HUES64 (cell line): ENCODE measurements around the gene ZNF557. TPM values are rescaled to one million over a fixed set of nuclear protein-coding genes. Genes with fewer than 3 reads are reported as not detected.
"Not testable (repeated sequence)": the region's sequence is repeated elsewhere in the genome, so short reads cannot be mapped to it uniquely, and the experiment has no call there.

Experiments used
- H3K27ac ChIP-seq: 2 replicates; pipeline ENCODE4 v1.7.0; 2013; ENCODE audit warnings: low read depth, low read length, inconsistent platforms
- H3K27me3 ChIP-seq: 2 replicates; pipeline ENCODE4 v1.6.1; 2013; ENCODE audit warnings: mild to moderate bottlenecking, low read length; ENCODE audit not compliant: insufficient read depth
- H3K36me3 ChIP-seq: 2 replicates; pipeline ENCODE4 v1.6.1; 2013; ENCODE audit warnings: mild to moderate bottlenecking, low read length; ENCODE audit not compliant: insufficient read depth
- H3K4me1 ChIP-seq: 2 replicates; pipeline ENCODE4 v1.6.1; 2013; ENCODE audit warnings: mild to moderate bottlenecking, low read length, moderate library complexity; ENCODE audit not compliant: insufficient read depth
- H3K4me3 ChIP-seq: 2 replicates; pipeline ENCODE4 v1.5.1; 2013; ENCODE audit warnings: mild to moderate bottlenecking, low read length, moderate library complexity
- H3K9ac ChIP-seq: 2 replicates; pipeline ENCODE4 v1.6.1; 2013; ENCODE audit warnings: mild to moderate bottlenecking, low read depth, low read length
- H3K9me3 ChIP-seq: 2 replicates; pipeline ENCODE4 v1.6.1; 2013; ENCODE audit warnings: low read depth, low read length; ENCODE audit not compliant: insufficient read depth
- WGBS: fragments of 150-250, 120-280 bp; methylation state at CpG from one replicate; pipeline ENCODE4 v1.1.7; 2013; ENCODE audit warnings: missing lambda C conversion rate; 5-methylcytosine and 5-hydroxymethylcytosine counted together
- polyA plus RNA-seq, 2 experiments: library from polyadenylated mRNA; stranded (reverse); fragments of 50-300 nt; gene quantifications; one replicate each; pipeline ENCODE4 v1.2.3, GENCODE V29; 2013

Gene ZNF557
- 3.4 TPM for polyA plus RNA-seq (2013, experiment 1 of 2)
- 3.7 TPM for polyA plus RNA-seq (2013, experiment 2 of 2)

- H3K27ac ChIP-seq: peak within 1 kb of the TSS; percentile 89
- H3K36me3 ChIP-seq: peaks cover 24% of the 10 kb centered on the region
- H3K9ac ChIP-seq: peak within 1 kb of the TSS; percentile 85
- H3K27me3 ChIP-seq: no peaks in the 10 kb centered on the region
- peak within 1 kb of the TSS; percentile 98 for H3K4me3 ChIP-seq
- peaks cover 5% of the 10 kb centered on the region; the same call in 1 of the 2 replicates for H3K4me1 ChIP-seq
- H3K9me3 ChIP-seq: peaks cover 26% of the 10 kb centered on the region; the same call in 1 of the 2 replicates
- 2% methylated on average over 56 of the region's 56 CpGs for WGBS
Measured at GRCh38 chr19:7069042-7069903, at the start of gene ZNF557. Gene ZNF557, plus strand, starts transcription at chr19:7069703. Its CDS starts 5,372 bp downstream, at chr19:7075075.

DNA sequence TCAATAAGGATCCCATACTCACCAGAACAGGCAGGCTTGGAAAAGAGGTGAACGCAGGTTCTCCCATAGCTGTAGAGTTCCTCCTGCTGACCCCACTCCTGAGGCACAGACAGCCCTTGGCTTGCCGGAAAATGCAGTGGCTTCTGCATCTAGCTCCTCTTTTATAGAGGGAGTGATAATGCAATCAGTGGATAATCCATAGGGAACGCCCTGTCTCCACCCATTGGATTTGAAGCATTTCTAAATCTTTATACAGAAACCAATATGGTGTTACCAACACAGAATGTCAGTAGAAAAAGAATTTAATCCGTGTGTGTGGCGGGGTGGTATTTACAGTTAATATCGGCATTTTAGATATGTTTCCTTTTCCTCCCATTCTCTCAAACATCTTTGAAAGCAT, 48.2 kb upstream of the ZNF557 start, which contains the start of gene MBD3L2B:
TSS of gene MBD3L2B (minus strand) at position 101 of the 400 bp plus-strand sequence. CDS start at position 67, 34 bp downstream.
- H3K4me1 ChIP-seq, H3K27ac ChIP-seq, H3K27me3 ChIP-seq, H3K4me3 ChIP-seq, H3K9ac ChIP-seq, H3K36me3 ChIP-seq: not testable (repeated sequence)
- peaks cover 19% of the 10 kb centered on the region for H3K9me3 ChIP-seq
- no CpG with 5 or more reads among the region's 6 CpGs for WGBS

DNA sequence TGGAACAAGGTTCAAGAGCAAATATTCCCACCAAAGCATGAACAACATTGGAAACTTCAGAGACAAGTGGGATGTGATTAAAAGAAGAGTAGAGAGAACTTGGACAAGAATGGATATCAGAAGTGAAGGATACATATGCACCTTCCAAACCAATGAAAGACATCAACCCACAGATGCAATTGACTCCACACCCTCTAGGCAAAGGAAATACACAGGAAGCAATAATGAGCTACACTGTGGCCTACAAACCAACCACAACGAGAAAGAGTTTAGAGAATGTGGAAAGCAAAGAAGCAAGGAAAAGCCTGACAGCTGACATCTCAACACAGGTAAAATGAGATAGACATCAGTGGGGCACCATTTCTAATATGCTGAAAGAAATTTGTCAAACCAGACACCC, 40.7 kb upstream of the ZNF557 start:
- no CpG with 5 or more reads among the region's 1 CpG for WGBS
- not testable (repeated sequence) for H3K36me3 ChIP-seq, H3K4me3 ChIP-seq, H3K9ac ChIP-seq, H3K27me3 ChIP-seq, H3K9me3 ChIP-seq, H3K27ac ChIP-seq, H3K4me1 ChIP-seq

DNA sequence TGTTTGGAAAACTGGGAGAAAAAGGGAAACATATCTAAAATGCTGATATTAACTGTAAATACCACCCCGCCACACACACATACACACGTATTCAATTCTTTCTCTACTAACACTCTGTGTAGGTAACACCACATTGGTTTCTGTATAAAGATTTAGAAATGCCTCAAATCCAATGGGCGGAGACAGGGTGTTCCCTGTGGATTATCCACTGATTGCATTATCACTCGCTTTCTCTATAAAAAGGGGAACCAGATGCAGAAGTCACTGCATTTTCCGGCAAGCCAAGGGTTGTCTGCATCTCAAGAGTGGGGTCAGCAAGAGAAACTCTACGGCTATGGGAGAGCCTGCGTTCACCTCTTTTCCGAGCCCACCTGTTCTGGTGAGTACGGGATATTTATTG, 39.2 kb upstream of the ZNF557 start, which contains the start of gene MBD3L5:
TSS of gene MBD3L5 (plus strand) at position 301 of the 400 bp plus-strand sequence. CDS start at position 335, 34 bp downstream.
- not testable (repeated sequence) for H3K27ac ChIP-seq, H3K9me3 ChIP-seq, H3K27me3 ChIP-seq, H3K4me1 ChIP-seq, H3K36me3 ChIP-seq, H3K4me3 ChIP-seq, H3K9ac ChIP-seq
- WGBS: no CpG with 5 or more reads among the region's 9 CpGs

DNA sequence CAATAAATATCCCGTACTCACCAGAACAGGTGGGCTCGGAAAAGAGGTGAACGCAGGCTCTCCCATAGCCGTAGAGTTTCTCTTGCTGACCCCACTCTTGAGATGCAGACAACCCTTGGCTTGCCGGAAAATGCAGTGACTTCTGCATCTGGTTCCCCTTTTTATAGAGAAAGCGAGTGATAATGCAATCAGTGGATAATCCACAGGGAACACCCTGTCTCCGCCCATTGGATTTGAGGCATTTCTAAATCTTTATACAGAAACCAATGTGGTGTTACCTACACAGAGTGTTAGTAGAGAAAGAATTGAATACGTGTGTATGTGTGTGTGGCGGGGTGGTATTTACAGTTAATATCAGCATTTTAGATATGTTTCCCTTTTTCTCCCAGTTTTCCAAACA, 29.4 kb upstream of the ZNF557 start, which contains the start of gene MBD3L4:
TSS of gene MBD3L4 (minus strand) at position 101 of the 400 bp plus-strand sequence. CDS start at position 66, 35 bp downstream.
- H3K36me3 ChIP-seq, H3K9ac ChIP-seq, H3K4me3 ChIP-seq, H3K27me3 ChIP-seq, H3K27ac ChIP-seq, H3K4me1 ChIP-seq, H3K9me3 ChIP-seq: not testable (repeated sequence)
- WGBS: no CpG with 5 or more reads among the region's 9 CpGs

GRCh38 chr19:7041563-7041962, 27.9 kb upstream of the ZNF557 start:
- H3K27ac ChIP-seq, H3K27me3 ChIP-seq, H3K9ac ChIP-seq, H3K9me3 ChIP-seq, H3K4me3 ChIP-seq, H3K36me3 ChIP-seq, H3K4me1 ChIP-seq: not testable (repeated sequence)
- WGBS: no CpG with 5 or more reads among the region's 2 CpGs

DNA sequence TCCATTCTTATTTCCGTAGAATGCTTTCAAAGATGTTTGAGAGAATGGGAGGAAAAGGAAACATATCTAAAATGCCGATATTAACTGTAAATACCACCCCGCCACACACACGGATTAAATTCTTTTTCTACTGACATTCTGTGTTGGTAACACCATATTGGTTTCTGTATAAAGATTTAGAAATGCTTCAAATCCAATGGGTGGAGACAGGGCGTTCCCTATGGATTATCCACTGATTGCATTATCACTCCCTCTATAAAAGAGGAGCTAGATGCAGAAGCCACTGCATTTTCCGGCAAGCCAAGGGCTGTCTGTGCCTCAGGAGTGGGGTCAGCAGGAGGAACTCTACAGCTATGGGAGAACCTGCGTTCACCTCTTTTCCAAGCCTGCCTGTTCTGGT, 20.5 kb upstream of the ZNF557 start, which contains the start of gene MBD3L2:
TSS of gene MBD3L2 (plus strand) at position 301 of the 400 bp plus-strand sequence. CDS start at position 354, 53 bp downstream.
- not testable (repeated sequence) for H3K9ac ChIP-seq, H3K36me3 ChIP-seq, H3K9me3 ChIP-seq, H3K27ac ChIP-seq, H3K4me1 ChIP-seq, H3K4me3 ChIP-seq, H3K27me3 ChIP-seq
- WGBS: no CpG with 5 or more reads among the region's 7 CpGs

- H3K36me3 ChIP-seq, H3K27me3 ChIP-seq, H3K9ac ChIP-seq, H3K9me3 ChIP-seq, H3K27ac ChIP-seq, H3K4me3 ChIP-seq, H3K4me1 ChIP-seq: not testable (repeated sequence)
- no CpG with 5 or more reads among the region's 5 CpGs for WGBS
Measured at GRCh38 chr19:7051421-7051820, 18.1 kb upstream of the ZNF557 start.

DNA sequence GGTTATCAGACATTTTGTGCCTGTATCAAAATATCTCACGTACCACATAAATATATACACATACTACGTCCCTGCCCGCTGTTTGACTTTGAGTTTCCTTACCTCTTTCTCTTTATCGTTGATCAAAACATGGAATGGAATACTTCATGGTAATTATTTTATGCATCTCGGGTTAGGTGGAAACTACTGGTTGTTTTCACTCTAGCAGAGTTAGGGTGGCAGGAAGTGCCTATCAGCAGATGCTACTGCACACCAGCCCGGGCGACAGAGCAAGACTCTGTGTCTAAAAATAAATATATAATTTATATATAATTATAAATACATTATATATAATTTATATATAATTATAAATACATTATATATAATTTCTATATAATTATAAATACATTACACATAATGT, 16.6 kb upstream of the ZNF557 start:
- not testable (repeated sequence) for H3K4me1 ChIP-seq, H3K9me3 ChIP-seq, H3K36me3 ChIP-seq, H3K9ac ChIP-seq, H3K27ac ChIP-seq, H3K4me3 ChIP-seq, H3K27me3 ChIP-seq
- 93% methylated on average over 4 of the region's 7 CpGs for WGBS

DNA sequence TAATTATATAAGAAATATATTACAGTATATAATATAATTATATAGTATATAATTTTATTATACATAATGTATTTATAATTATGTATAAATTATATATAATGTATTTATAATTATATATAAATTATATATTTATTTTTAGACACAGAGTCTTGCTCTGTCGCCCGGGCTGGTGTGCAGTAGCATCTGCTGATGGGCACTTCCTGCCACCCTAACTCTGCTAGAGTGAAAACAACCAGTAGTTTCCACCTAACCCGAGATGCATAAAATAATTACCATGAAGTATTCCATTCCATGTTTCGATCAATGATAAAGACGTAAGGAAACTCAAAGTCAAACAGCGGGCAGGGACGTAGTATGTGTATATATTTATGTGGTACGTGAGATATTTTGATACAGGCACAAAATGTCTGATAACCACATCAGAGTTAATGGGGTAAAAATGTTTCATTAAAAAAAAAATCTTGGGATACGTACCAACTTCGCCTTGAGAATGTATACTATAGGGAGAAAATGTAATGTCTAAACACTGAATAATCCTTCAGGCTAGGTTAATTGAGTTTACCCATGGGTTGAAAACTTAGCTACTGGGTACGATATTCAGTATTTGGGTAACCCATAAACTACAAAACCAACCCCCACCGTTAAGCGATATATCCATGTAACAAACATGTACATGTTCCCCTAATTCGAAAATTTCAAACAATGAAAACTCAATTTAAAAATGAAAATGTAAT, 14.7 kb upstream of the ZNF557 start:
- not testable (repeated sequence) for H3K4me3 ChIP-seq, H3K36me3 ChIP-seq, H3K27me3 ChIP-seq, H3K9ac ChIP-seq, H3K4me1 ChIP-seq, H3K9me3 ChIP-seq, H3K27ac ChIP-seq
- 94% methylated on average over 5 of the region's 14 CpGs for WGBS

- 94% methylated on average over 9 of the region's 14 CpGs for WGBS
- H3K36me3 ChIP-seq, H3K27ac ChIP-seq, H3K9ac ChIP-seq, H3K4me1 ChIP-seq, H3K9me3 ChIP-seq, H3K27me3 ChIP-seq, H3K4me3 ChIP-seq: not testable (repeated sequence)
Measured at GRCh38 chr19:7055679-7056078, 13.8 kb upstream of the ZNF557 start.
